H7 (cell line): ENCODE data around the gene RIN3. TPM values are rescaled to one million over a fixed set of nuclear protein-coding genes. Genes with fewer than 3 reads are reported as not detected.

ENCODE experiments used
- DNase-seq: peaks from one replicate; pipeline ENCODE4 v3.0.0; 2012
- H3K27me3 ChIP-seq: 2 replicates; pipeline ENCODE4 v1.6.0; 2011; ENCODE audit warnings: mild to moderate bottlenecking, low read length; ENCODE audit not compliant: control insufficient read depth, insufficient read depth
- H3K36me3 ChIP-seq: replicated peaks from 2 replicates; pipeline ENCODE4 v1.5.1; 2011; ENCODE audit warnings: low read length; ENCODE audit not compliant: control insufficient read depth, insufficient read depth
- H3K4me3 ChIP-seq: 2 replicates; pipeline ENCODE4 v1.5.1; 2011; ENCODE audit warnings: low read depth, mild to moderate bottlenecking, control low read depth, low read length, moderate library complexity; ENCODE audit not compliant: insufficient read depth
- total RNA-seq: library from RNA; depleted of rRNA; stranded (reverse); fragments of >200 nt; shearing (Covaris generic); gene quantifications from 2 replicates; pipeline ENCODE4 v1.2.3, GENCODE V29; 2014

Gene RIN3
- total RNA-seq, 1 experiment from 2014 or later = 0.76 TPM

DNA sequence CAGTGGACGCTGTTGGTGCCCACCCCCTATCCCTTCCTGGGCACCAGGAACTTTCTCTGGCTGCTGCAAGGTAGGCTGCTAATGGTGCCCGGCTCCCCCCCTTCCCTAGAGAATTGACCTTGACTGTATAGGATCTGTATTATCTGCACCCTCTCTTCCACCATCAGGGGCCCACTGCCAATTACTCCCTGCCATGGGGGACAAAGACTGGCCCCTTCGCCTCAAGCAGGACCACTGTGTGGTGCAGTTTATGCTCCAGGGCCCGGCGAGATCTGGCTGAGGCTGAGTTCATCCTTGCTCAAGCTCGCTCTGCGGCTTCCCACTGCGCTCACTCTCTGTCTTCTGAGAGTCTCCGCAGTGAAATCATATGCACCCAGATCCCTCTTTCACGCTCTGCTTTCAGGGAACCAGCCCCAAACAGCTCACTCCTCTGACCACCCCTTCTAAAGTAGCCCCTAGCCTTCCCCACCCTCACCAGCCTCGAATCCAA, 139.6 kb downstream of the RIN3 start:
- no peaks in the 10 kb centered on the region for H3K27me3 ChIP-seq
- no peak overlapping the region for H3K4me3 ChIP-seq
- H3K36me3 ChIP-seq = no peaks in the 10 kb centered on the region
- DNase-seq = no peak

DNA sequence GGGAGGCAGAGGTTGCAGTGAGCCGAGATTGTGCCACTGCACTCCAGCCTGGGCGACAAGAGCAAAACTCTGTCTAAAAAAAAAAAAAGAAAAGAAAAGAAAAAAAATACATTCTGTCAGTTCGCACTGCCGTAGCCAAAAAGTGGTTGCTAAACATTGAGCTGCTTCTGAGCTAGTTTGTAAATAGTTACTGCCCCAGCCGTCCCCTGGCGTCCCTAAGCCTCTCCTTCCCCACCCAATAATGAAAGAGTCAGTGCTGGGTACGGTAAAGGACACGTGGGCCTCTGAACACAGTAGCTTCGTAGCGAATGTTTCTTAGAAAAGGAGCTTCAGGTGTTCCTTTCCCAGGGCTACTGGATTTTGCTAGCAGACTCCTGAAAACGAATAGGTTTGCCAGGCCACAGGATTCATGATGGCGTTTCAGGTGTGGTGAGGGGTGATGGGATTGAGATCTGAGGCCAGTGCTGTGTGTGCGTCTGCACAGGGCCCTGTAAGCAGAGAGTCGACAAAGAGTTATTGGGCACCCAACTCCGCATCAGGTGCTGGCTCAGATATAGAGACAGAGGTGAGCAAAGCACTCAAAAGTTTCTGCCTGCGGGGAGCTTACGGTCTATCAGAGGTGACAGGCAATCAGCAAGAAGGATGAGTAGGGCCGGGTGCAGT, 140.8 kb downstream of the RIN3 start:
- DNase-seq = no peak
- no peak overlapping the region for H3K4me3 ChIP-seq
- H3K27me3 ChIP-seq = no peaks in the 10 kb centered on the region
- H3K36me3 ChIP-seq = no peaks in the 10 kb centered on the region

- Histone ChIP-seq H3K36me3 (no peaks in the 10 kb centered on the region), H3K4me3 (no peak overlapping the region), H3K27me3 (no peaks in the 10 kb centered on the region)
- no peak for DNase-seq
Measured at GRCh38 chr14:92655419-92656201, 142.0 kb downstream of the RIN3 start.

GRCh38 chr14:92656306-92657081, 142.9 kb downstream of the RIN3 start:
- DNase-seq = no peak
- Histone ChIP-seq H3K4me3 (no peak overlapping the region), H3K36me3 (no peaks in the 10 kb centered on the region), H3K27me3 (no peaks in the 10 kb centered on the region)

DNA sequence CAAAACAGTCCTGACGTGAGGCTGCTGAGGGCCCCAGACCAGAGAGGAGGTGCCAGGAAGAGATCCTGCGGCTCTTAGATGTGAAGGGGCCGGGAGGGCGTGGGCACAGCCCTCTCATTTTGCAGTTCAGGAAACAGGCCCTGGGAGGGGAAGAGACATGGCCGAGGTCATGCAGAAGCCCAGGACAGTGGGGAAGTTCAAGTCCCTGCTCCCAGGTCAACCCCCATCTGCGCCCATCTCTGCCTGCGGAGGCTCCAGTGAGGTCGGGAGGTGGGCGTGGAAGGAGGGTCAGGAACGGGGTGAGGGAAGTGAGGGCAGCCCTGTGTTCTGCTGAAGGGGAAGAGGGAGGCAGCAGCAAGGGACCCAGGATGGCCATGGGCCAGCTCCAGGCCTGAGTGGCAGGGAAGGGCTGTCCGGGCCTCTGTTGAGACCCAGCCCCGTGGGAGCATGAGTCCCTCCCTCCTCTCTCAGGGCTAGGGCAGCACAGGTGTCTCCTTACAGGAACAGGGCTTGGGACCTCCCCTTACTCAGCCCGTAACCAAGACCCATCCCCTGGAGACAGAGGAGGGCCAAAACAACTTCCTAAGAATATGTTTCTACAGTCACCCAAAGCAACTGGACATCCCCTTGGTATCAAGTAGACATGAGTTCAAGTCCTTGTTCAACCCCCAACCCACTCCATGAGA, 144.0 kb downstream of the RIN3 start:
- no peaks in the 10 kb centered on the region for H3K27me3 ChIP-seq
- peak; percentile 64 for DNase-seq
- no peak overlapping the region for H3K4me3 ChIP-seq
- H3K36me3 ChIP-seq = no peaks in the 10 kb centered on the region

DNA sequence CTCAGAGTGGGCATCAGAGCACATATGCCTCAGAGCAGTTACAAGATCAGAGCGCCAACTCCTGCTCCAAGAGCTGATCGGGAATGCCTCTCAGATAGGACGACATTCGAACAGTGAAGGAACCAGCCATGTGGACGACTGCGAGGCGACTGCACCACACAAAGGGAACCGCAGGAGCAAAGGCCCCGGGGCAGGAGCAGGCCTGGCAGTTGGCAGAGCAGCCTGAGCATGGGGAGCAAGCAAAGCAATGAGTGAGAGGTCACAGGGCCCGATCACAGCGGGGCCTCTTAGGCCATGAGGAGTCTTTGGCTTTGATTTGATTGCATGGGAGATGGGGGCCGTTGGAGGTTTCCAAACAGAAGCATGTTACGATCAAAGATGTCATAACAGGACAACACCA, 144.6 kb downstream of the RIN3 start:
- Histone ChIP-seq H3K27me3 (no peaks in the 10 kb centered on the region), H3K4me3 (no peak overlapping the region), H3K36me3 (no peaks in the 10 kb centered on the region)
- DNase-seq = no peak

- Histone ChIP-seq H3K36me3 (no peaks in the 10 kb centered on the region), H3K4me3 (no peak overlapping the region), H3K27me3 (no peaks in the 10 kb centered on the region)
- DNase-seq = no peak
Measured at GRCh38 chr14:92658684-92659083, 145.1 kb downstream of the RIN3 start.

- Histone ChIP-seq H3K36me3 (no peaks in the 10 kb centered on the region), H3K27me3 (no peaks in the 10 kb centered on the region), H3K4me3 (no peak overlapping the region)
- DNase-seq = no peak
Measured at GRCh38 chr14:92659765-92660561, 146.4 kb downstream of the RIN3 start.

- no peak for DNase-seq
- H3K4me3 ChIP-seq = no peak overlapping the region
- no peaks in the 10 kb centered on the region for H3K27me3 ChIP-seq
- no peaks in the 10 kb centered on the region for H3K36me3 ChIP-seq
Measured at GRCh38 chr14:92660571-92660970, 147.0 kb downstream of the RIN3 start.

GRCh38 chr14:92663049-92663448, 149.5 kb downstream of the RIN3 start:
- no peak overlapping the region for H3K4me3 ChIP-seq
- no peaks in the 10 kb centered on the region for H3K27me3 ChIP-seq
- H3K36me3 ChIP-seq = no peaks in the 10 kb centered on the region
- no peak for DNase-seq

DNA sequence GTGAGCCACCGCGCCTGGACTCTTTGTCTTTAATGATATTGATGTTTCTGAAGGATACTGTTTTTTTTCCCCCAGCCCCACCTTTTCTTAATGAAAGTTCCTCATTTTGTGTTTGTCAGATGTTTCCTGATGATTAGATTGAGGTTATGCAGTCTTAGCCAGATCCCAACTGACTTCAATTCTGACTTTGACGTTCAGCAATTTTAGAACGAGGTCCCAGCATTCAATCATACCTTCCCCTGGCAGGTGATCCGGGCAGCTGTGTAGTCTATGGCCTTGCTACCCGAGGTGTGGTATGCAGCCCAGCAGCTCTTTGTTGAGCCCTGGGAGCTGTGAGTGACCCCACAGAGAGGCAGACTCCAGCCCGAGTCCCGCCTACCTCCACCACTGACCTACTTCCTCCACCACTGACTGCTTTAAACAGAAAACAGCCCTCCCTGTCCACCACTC, 152.1 kb downstream of the RIN3 start:
- no peak for DNase-seq
- Histone ChIP-seq H3K4me3 (no peak overlapping the region), H3K36me3 (no peaks in the 10 kb centered on the region)

GRCh38 chr14:92666251-92666650, 152.7 kb downstream of the RIN3 start:
- no peak for DNase-seq
- Histone ChIP-seq H3K4me3 (no peak overlapping the region), H3K36me3 (no peaks in the 10 kb centered on the region), H3K27me3 (no peaks in the 10 kb centered on the region)

More for the DNA sequence above, 152.1 kb downstream of the RIN3 start:
- H3K27me3 ChIP-seq = no peaks in the 10 kb centered on the region

GRCh38 chr14:92668276-92668973, 154.8 kb downstream of the RIN3 start:
- Histone ChIP-seq H3K27me3 (no peaks in the 10 kb centered on the region), H3K4me3 (no peak overlapping the region), H3K36me3 (no peaks in the 10 kb centered on the region)
- DNase-seq = no peak
